ENCODE data around the gene G2E3. TPM values are rescaled to one million over a fixed set of nuclear protein-coding genes. Genes with fewer than 3 reads are reported as not detected.

The G2E3 gene
- total and polyA plus RNA-seq, 2 of the 13 experiments (the other 11 are each of a cell fraction or from before 2014, with no cell fraction given), result 22.8 to 63.0 TPM

DNA sequence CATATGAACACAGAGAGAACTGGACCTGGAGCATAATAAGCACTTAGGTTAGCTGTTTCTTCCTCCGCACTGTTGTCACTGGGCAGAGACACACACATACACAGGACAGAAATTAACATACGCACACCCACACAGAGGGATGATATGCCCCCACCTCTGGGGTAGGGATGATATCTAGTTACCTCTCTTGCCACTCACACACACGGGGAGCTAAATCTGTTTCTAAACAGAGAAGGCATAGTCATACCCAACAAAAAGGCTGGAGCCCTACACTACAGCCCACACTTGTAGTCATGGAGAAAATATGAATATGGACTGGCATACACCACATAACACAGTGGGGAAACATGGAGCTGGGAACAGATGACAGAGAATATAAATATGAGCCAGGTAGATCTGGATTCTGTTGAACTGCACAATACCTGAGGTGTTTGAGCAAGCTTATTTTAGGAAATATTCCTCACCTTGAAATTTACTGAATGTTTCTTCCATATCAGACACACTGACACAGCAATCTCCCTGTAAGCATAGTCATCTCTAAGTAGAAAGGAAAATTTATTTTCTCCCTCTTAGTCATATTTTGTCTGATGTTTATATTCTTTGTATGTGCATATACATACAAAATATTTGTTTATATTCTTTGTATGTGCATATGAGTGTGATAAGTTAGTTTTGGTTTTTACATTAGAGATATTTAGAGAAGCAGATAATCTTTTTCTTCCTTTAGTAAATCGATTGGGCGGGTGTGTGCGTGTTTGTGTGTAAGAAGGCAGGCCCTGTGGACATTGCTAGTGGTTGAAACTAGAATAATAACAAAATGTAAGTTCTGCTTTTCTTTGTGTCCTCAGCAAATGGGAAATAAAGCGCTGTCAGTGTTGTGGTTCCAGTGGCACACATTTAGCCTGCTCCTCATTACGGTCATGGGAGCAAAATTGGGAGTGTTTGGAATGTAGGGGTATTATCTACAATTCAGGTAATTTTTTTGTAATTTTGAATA, 42.3 kb downstream of the G2E3 start (continued):
- TF ChIP-seq, protein P1, sequence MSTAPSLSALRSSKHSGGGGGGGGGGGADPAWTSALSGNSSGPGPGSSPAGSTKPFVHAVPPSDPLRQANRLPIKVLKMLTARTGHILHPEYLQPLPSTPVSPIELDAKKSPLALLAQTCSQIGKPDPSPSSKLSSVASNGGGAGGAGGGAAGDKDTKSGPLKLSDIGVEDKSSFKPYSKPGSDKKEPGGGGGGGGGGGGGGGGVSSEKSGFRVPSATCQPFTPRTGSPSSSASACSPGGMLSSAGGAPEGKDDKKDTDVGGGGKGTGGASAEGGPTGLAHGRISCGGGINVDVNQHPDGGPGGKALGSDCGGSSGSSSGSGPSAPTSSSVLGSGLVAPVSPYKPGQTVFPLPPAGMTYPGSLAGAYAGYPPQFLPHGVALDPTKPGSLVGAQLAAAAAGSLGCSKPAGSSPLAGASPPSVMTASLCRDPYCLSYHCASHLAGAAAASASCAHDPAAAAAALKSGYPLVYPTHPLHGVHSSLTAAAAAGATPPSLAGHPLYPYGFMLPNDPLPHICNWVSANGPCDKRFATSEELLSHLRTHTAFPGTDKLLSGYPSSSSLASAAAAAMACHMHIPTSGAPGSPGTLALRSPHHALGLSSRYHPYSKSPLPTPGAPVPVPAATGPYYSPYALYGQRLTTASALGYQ (CRISPR knock-in tag; IDR thresholded peaks at IDR 0.05), result no peak
- peak; percentile 14 for TF ChIP-seq AGO2 (optimal IDR thresholded peaks at IDR 0.05; ENCODE audit: low read depth, low read length)
- no peak for TF ChIP-seq MAFG (CRISPR knock-in tag; IDR thresholded peaks at IDR 0.05)
- TF ChIP-seq ETV6 (CRISPR knock-in tag; conservative IDR thresholded peaks at IDR 0.05), result no peak
- TF ChIP-seq ZNF841 (CRISPR knock-in tag; IDR thresholded peaks at IDR 0.05; ENCODE audit: borderline replicate concordance), result no peak
- no peak for TF ChIP-seq PBX3 (CRISPR knock-in tag; IDR thresholded peaks at IDR 0.05; ENCODE audit: borderline replicate concordance)
- TF ChIP-seq, protein P2, sequence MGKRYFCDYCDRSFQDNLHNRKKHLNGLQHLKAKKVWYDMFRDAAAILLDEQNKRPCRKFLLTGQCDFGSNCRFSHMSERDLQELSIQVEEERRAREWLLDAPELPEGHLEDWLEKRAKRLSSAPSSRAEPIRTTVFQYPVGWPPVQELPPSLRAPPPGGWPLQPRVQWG (CRISPR knock-in tag; IDR thresholded peaks at IDR 0.05; ENCODE audit: borderline replicate concordance, low read depth), result no peak
- TF ChIP-seq ZNF205 (CRISPR knock-in tag; IDR thresholded peaks at IDR 0.05), result no peak
- TF ChIP-seq SIX4 (CRISPR knock-in tag; IDR thresholded peaks at IDR 0.05), result no peak
- no peak for TF ChIP-seq ZNF10 (CRISPR knock-in tag; IDR thresholded peaks at IDR 0.05; ENCODE audit: borderline replicate concordance, low read depth)
- TF ChIP-seq, protein P3, sequence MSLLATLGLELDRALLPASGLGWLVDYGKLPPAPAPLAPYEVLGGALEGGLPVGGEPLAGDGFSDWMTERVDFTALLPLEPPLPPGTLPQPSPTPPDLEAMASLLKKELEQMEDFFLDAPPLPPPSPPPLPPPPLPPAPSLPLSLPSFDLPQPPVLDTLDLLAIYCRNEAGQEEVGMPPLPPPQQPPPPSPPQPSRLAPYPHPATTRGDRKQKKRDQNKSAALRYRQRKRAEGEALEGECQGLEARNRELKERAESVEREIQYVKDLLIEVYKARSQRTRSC (CRISPR knock-in tag; IDR thresholded peaks at IDR 0.05; ENCODE audit: low read depth), result 0 out of 2 replicates have a peak, but pooled peaks have one; percentile 29
- no peak for TF ChIP-seq POGZ (CRISPR knock-in tag; IDR thresholded peaks at IDR 0.05)
- 0 out of 2 replicates have a peak, but pooled peaks have one; percentile 39 for TF ChIP-seq ZNF343 (CRISPR knock-in tag; IDR thresholded peaks at IDR 0.05)
- TF ChIP-seq FOXP1 (IDR thresholded peaks at IDR 0.05), result no peak
- no peak for TF ChIP-seq FOXP1 (CRISPR knock-in tag; IDR thresholded peaks at IDR 0.05)
- TF ChIP-seq ATRX (CRISPR knock-in tag; IDR thresholded peaks at IDR 0.05; ENCODE audit: borderline replicate concordance), result no peak
- 0 out of 2 replicates have a peak, but pooled peaks have one; percentile 33 for TF ChIP-seq ZSCAN22 (CRISPR knock-in tag; IDR thresholded peaks at IDR 0.05)
- TF ChIP-seq BHLHE40 (IDR thresholded peaks at IDR 0.05; ENCODE audit: low read length), result no peak
- no peak for TF ChIP-seq JUNB (CRISPR knock-in tag; IDR thresholded peaks at IDR 0.05; ENCODE audit: borderline replicate concordance)
